ENCODE measurements around the gene OGFOD3. TPM values are rescaled to one million over a fixed set of nuclear protein-coding genes. Genes with fewer than 3 reads are reported as not detected.

The OGFOD3 gene
- polyA plus RNA-seq, 3 donors: 21.6 to 23.7 (median 22.0) TPM

- DNase-seq (ENCODE audit: low read depth in 3 of 3, low spot score in 2 of 3): no peak
Measured at GRCh38 chr17:82344175-82344907, 74.0 kb downstream of the OGFOD3 start.

GRCh38 chr17:82343560-82343959 is 74.8 kb downstream of the OGFOD3 start:
- DNase-seq (ENCODE audit: low read depth in 3 of 3, low spot score in 2 of 3): no peak

- DNase-seq (ENCODE audit: low read depth in 3 of 3, low spot score in 2 of 3): no peak
Measured at GRCh38 chr17:82342361-82343079, 75.9 kb downstream of the OGFOD3 start.

- no peak for DNase-seq (ENCODE audit: low read depth in 3 of 3, low spot score in 2 of 3)
Measured at GRCh38 chr17:82339634-82340580, 78.5 kb downstream of the OGFOD3 start.

Other genes with a start within 250 kb of the OGFOD3 start
- 10 to 100 TPM; 31.9 to 35.2 (median 35.0) TPM for gene CCDC57, start 205.7 kb downstream of the OGFOD3 start, polyA plus RNA-seq (ENCODE audit: insufficient read length in 3 of 3)
- gene SLC16A3, start 189.5 kb downstream of the OGFOD3 start, polyA plus RNA-seq (ENCODE audit: insufficient read length in 3 of 3): 1 to 10 TPM; 6.2 to 7.3 (median 6.3) TPM
- gene CSNK1D, start 144.9 kb downstream of the OGFOD3 start, polyA plus RNA-seq (ENCODE audit: insufficient read length in 3 of 3): 100 to 1,000 TPM; 108 to 115 (median 112) TPM
- gene CD7, start 101.0 kb downstream of the OGFOD3 start, polyA plus RNA-seq (ENCODE audit: insufficient read length in 3 of 3): under 1 TPM; 0.28 to 0.43 (median 0.31) TPM
- 1 to 10 TPM; 1.2 to 1.7 (median 1.4) TPM for gene SECTM1, start 84.8 kb downstream of the OGFOD3 start, polyA plus RNA-seq (ENCODE audit: insufficient read length in 3 of 3)
- gene TEX19, start 59.3 kb downstream of the OGFOD3 start, polyA plus RNA-seq (ENCODE audit: insufficient read length in 3 of 3): not detected
- under 1 TPM; 0.11 to 0.61 (median 0.41) TPM for gene UTS2R, start 46.8 kb downstream of the OGFOD3 start, polyA plus RNA-seq (ENCODE audit: insufficient read length in 3 of 3)
- gene HEXD, start 239 bp downstream of the OGFOD3 start, polyA plus RNA-seq (ENCODE audit: insufficient read length in 3 of 3): 10 to 100 TPM; 25.8 to 29.9 (median 28.5) TPM
- 10 to 100 TPM; 40.6 to 44.6 (median 44.6) TPM for gene CYBC1, start 32.2 kb upstream of the OGFOD3 start, polyA plus RNA-seq (ENCODE audit: insufficient read length in 3 of 3)
- gene NARF, start 40.2 kb upstream of the OGFOD3 start, polyA plus RNA-seq (ENCODE audit: insufficient read length in 3 of 3): 10 to 100 TPM; 69.8 to 80.9 (median 79.2) TPM
- 10 to 100 TPM; 35.2 to 37.9 (median 36.0) TPM for gene FOXK2, start 101.1 kb upstream of the OGFOD3 start, polyA plus RNA-seq (ENCODE audit: insufficient read length in 3 of 3)
- gene WDR45B, start 229.9 kb upstream of the OGFOD3 start, polyA plus RNA-seq (ENCODE audit: insufficient read length in 3 of 3): 10 to 100 TPM; 88.7 to 98.3 (median 98.2) TPM